Measurements from ENCODE around the gene CHD6. TPM values are rescaled to one million over a fixed set of nuclear protein-coding genes. Genes with fewer than 3 reads are reported as not detected.

Gene CHD6
- total and polyA plus RNA-seq, 2 of the 13 experiments (the other 11 are each of a cell fraction or from before 2014, with no cell fraction given) = 14.4 to 52.0 TPM

GRCh38 chr20:41497186-41497895 lies 120.8 kb downstream of the CHD6 start (continued):
- TF ChIP-seq SIX4 (CRISPR knock-in tag; IDR thresholded peaks at IDR 0.05) = 0 out of 2 replicates have a peak, but pooled peaks have one; percentile 22
- TF ChIP-seq LBX2 (CRISPR knock-in tag; IDR thresholded peaks at IDR 0.05; ENCODE audit: borderline replicate concordance) = no peak
- TF ChIP-seq DPF2 (CRISPR knock-in tag; IDR thresholded peaks at IDR 0.05; ENCODE audit: borderline replicate concordance, low read depth) = peak; percentile 99
- TF ChIP-seq ZNF280B (CRISPR knock-in tag; IDR thresholded peaks at IDR 0.05; ENCODE audit: borderline replicate concordance) = no peak
- TF ChIP-seq HCFC1 (IDR thresholded peaks at IDR 0.05; ENCODE audit: low read depth, low read length) = no peak
- TF ChIP-seq ZNF569 (CRISPR knock-in tag; IDR thresholded peaks at IDR 0.05; ENCODE audit: borderline replicate concordance) = no peak
- TF ChIP-seq ZNF367 (CRISPR knock-in tag; IDR thresholded peaks at IDR 0.05; ENCODE audit: borderline replicate concordance) = no peak
- no peak for TF ChIP-seq ZNF142 (CRISPR knock-in tag; IDR thresholded peaks at IDR 0.05)
- no peak for TF ChIP-seq SMAD9 (CRISPR knock-in tag; IDR thresholded peaks at IDR 0.05)
- TF ChIP-seq ZSCAN29 (CRISPR knock-in tag; conservative IDR thresholded peaks at IDR 0.05) = peak; percentile 90; the same call in 1 of the 2 replicates
- TF ChIP-seq GTF3A (CRISPR knock-in tag; conservative IDR thresholded peaks at IDR 0.05) = no peak
- no peak for TF ChIP-seq ZNF17 (CRISPR knock-in tag; IDR thresholded peaks at IDR 0.05)
- no peak for TF ChIP-seq ZMAT5 (CRISPR knock-in tag; IDR thresholded peaks at IDR 0.05; ENCODE audit: borderline replicate concordance, low read depth)
- TF ChIP-seq THAP8 (CRISPR knock-in tag; IDR thresholded peaks at IDR 0.05; ENCODE audit: borderline replicate concordance) = no peak
- no peak for TF ChIP-seq EZH2 (conservative IDR thresholded peaks at IDR 0.05; ENCODE audit: low read depth, low read length)
- TF ChIP-seq SMC3 (IDR thresholded peaks at IDR 0.05; ENCODE audit: low read length) = peak; percentile 54
- no peak for TF ChIP-seq CREB3 (CRISPR knock-in tag; IDR thresholded peaks at IDR 0.05)
- peak; percentile 75 for TF ChIP-seq MAX (IDR thresholded peaks at IDR 0.05)
- TF ChIP-seq ZNF33B (CRISPR knock-in tag; IDR thresholded peaks at IDR 0.05) = no peak

Data from HepG2 (cell line).